Loucy (cell line): ENCODE results near the gene DYRK4.

ENCODE experiments used
- H2AFZ ChIP-seq: fragments of 200-600 bp; sonication (generic); 2 replicates; pipeline ENCODE4 v1.6.0; 2016; ENCODE audit warnings: antibody characterized with exemption, mild to moderate bottlenecking, low read length, moderate library complexity
- H3F3A ChIP-seq: fragments of 200-600 bp; 2 replicates; pipeline ENCODE4 v1.6.0; 2016; ENCODE audit warnings: antibody characterized with exemption, low read depth, mild to moderate bottlenecking
- H3K27me3 ChIP-seq: fragments of 200-600 bp; sonication (generic); 2 replicates; pipeline ENCODE4 v1.6.1; 2014; ENCODE audit warnings: low read length, mild to moderate bottlenecking; ENCODE audit not compliant: insufficient read depth, poor library complexity, severe bottlenecking
- H3K36me3 ChIP-seq: fragments of 200-600 bp; sonication (generic); 2 replicates; pipeline ENCODE4 v1.6.1; 2016; ENCODE audit warnings: low read length; ENCODE audit not compliant: insufficient read depth
- H3K4me1 ChIP-seq: fragments of 200-600 bp; sonication (generic); 2 replicates; pipeline ENCODE4 v1.5.1; 2014; ENCODE audit warnings: low read length, mild to moderate bottlenecking; ENCODE audit not compliant: insufficient read depth, poor library complexity, severe bottlenecking
- H3K4me2 ChIP-seq: fragments of 200-600 bp; sonication (generic); 2 replicates; pipeline ENCODE4 v1.6.0; 2014; ENCODE audit warnings: antibody characterized with exemption, low read length, low read depth, mild to moderate bottlenecking; ENCODE audit not compliant: poor library complexity, severe bottlenecking
- H3K4me3 ChIP-seq: fragments of 200-600 bp; sonication (generic); 2 replicates; pipeline ENCODE4 v1.5.1; 2014; ENCODE audit warnings: low read length, mild to moderate bottlenecking, mixed read lengths; ENCODE audit not compliant: poor library complexity, severe bottlenecking
- H3K79me2 ChIP-seq: fragments of 200-600 bp; sonication (generic); 2 replicates; pipeline ENCODE4 v1.6.1; 2014; ENCODE audit warnings: low read length; ENCODE audit not compliant: insufficient read depth
- H3K9ac ChIP-seq: fragments of 200-600 bp; sonication (generic); 2 replicates; pipeline ENCODE4 v1.6.0; 2014; ENCODE audit warnings: mild to moderate bottlenecking, low read depth, low read length, moderate library complexity; ENCODE audit not compliant: poor library complexity, severe bottlenecking
- H3K9me2 ChIP-seq: fragments of 200-600 bp; sonication (generic); replicated peaks from 2 replicates; pipeline ENCODE4 v1.6.1; 2016; ENCODE audit warnings: low read depth, low read length, mixed read lengths
- H3K9me3 ChIP-seq: fragments of 200-600 bp; sonication (generic); 2 replicates; pipeline ENCODE4 v1.6.1; 2014; ENCODE audit warnings: mild to moderate bottlenecking, antibody characterized with exemption, low read length, low read depth; ENCODE audit not compliant: insufficient read depth
- H4K20me1 ChIP-seq: fragments of 200-600 bp; sonication (generic); 2 replicates; pipeline ENCODE4 v1.6.0; 2014; ENCODE audit warnings: antibody characterized with exemption, low read length, mild to moderate bottlenecking; ENCODE audit not compliant: insufficient read depth, poor library complexity, severe bottlenecking
- EZH2phosphoT487 ChIP-seq: fragments of 200-600 bp; IDR thresholded peaks from 2 replicates; pipeline ENCODE4 v1.6.1; 2018; ENCODE audit warnings: antibody characterized with exemption, mild to moderate bottlenecking, moderate library complexity, borderline replicate concordance
- TF ChIP-seq, protein P1 (sequence below): fragments of 200-600 bp; sonication (generic); conservative IDR thresholded peaks from 2 replicates; pipeline ENCODE4 v1.5.1; 2014; ENCODE audit warnings: mild to moderate bottlenecking, antibody characterized with exemption, low read length

The DYRK4 gene

DNA sequence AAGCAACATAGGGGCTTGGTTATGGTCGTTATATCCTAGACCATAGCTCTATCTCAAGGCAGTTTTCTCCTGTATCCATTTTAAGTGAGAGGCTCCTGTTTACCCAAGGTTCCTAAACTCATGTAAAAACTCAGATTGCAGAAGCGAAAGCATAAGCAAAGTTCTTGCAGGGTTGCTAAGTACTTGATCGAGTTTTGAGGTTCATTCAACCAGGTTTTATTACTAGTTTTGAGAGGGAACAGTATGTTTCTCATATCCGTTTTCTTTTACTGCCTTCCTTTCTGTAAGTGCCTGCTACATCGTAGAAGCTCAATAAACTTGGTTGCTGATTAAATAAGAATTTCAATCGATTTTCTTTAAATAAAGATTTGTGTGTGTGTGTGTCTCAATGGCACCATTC, 81.7 kb downstream of the DYRK4 start:
- no peaks in the 10 kb centered on the region for H3F3A ChIP-seq
- H3K4me3 ChIP-seq, result no peak overlapping the region
- no peaks in the 10 kb centered on the region for H3K9me2 ChIP-seq
- H3K4me2 ChIP-seq, result no peak overlapping the region
- no peaks in the 10 kb centered on the region for H3K27me3 ChIP-seq
- TF ChIP-seq, protein P1, sequence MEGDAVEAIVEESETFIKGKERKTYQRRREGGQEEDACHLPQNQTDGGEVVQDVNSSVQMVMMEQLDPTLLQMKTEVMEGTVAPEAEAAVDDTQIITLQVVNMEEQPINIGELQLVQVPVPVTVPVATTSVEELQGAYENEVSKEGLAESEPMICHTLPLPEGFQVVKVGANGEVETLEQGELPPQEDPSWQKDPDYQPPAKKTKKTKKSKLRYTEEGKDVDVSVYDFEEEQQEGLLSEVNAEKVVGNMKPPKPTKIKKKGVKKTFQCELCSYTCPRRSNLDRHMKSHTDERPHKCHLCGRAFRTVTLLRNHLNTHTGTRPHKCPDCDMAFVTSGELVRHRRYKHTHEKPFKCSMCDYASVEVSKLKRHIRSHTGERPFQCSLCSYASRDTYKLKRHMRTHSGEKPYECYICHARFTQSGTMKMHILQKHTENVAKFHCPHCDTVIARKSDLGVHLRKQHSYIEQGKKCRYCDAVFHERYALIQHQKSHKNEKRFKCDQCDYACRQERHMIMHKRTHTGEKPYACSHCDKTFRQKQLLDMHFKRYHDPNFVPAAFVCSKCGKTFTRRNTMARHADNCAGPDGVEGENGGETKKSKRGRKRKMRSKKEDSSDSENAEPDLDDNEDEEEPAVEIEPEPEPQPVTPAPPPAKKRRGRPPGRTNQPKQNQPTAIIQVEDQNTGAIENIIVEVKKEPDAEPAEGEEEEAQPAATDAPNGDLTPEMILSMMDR, result no peak
- no peak for TF ChIP-seq EZH2phosphoT487
- no peak overlapping the region for H2AFZ ChIP-seq
- no peaks in the 10 kb centered on the region for H3K79me2 ChIP-seq
- H3K4me1 ChIP-seq, result peaks cover 10% of the 10 kb centered on the region
- no peaks in the 10 kb centered on the region for H3K9me3 ChIP-seq
- H3K9ac ChIP-seq, result no peak overlapping the region
- no peaks in the 10 kb centered on the region for H4K20me1 ChIP-seq
- no peaks in the 10 kb centered on the region for H3K36me3 ChIP-seq

DNA sequence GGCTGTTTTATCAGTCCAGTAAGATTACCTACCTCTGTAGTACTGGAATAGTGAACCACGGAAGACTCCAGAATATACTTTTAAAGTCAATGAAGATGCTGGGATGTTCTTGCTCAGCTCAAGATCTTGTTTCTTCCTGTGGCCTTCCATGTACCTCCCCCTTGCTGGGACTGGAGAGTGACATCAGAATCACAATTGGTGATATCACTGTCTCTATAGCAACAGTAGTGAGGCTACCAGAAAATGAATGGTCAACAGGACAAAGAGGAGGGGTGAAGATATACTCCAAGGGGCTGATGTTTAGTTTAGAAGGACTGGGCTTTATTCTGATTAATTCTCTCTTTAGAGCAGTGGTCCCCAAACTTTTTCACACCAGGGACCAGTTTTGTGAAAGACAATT, 83.0 kb downstream of the DYRK4 start:
- Histone ChIP-seq H4K20me1 (peaks cover 1% of the 10 kb centered on the region), H3K27me3 (no peaks in the 10 kb centered on the region), H3K79me2 (peaks cover 11% of the 10 kb centered on the region), H3K36me3 (no peaks in the 10 kb centered on the region), H3K9ac (no peak overlapping the region), H3K9me3 (no peaks in the 10 kb centered on the region), H3F3A (no peaks in the 10 kb centered on the region), H2AFZ (no peak overlapping the region), H3K4me2 (no peak overlapping the region), H3K9me2 (no peaks in the 10 kb centered on the region), H3K4me3 (no peak overlapping the region), H3K4me1 (peaks cover 13% of the 10 kb centered on the region)
- TF ChIP-seq, protein P1, result no peak
- TF ChIP-seq EZH2phosphoT487, result no peak

DNA sequence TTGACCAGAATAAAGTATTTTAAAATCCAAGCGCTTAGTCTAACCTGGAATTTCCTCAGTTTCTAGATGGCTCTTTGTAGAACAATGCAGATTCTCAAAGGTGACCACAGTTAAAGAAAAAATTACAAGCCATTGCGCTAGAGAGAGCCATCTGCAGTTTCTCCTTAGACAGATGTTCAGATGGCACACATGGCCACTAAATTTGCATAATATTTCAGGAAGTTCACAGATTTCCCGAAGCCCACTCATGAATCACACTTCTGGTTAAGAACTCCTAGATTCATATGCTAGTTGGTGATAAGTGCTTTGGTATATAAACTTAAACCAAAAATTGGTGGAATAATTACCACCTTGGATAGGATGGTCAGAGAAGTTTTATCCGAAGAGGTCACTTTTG, 86.1 kb downstream of the DYRK4 start:
- peaks cover 39% of the 10 kb centered on the region for H3K4me1 ChIP-seq
- H4K20me1 ChIP-seq, result peaks cover 18% of the 10 kb centered on the region
- peak overlapping the region; percentile 81 for H3K9ac ChIP-seq
- TF ChIP-seq, protein P1, result no peak
- TF ChIP-seq EZH2phosphoT487, result no peak
- H3K4me3 ChIP-seq, result peak overlapping the region; percentile 93
- no peaks in the 10 kb centered on the region for H3K9me2 ChIP-seq
- H3K36me3 ChIP-seq, result no peaks in the 10 kb centered on the region
- H2AFZ ChIP-seq, result peak overlapping the region; percentile 94
- no peaks in the 10 kb centered on the region for H3K9me3 ChIP-seq
- H3F3A ChIP-seq, result no peaks in the 10 kb centered on the region
- H3K4me2 ChIP-seq, result peak overlapping the region; percentile 82
- no peaks in the 10 kb centered on the region for H3K27me3 ChIP-seq
- peaks cover 39% of the 10 kb centered on the region for H3K79me2 ChIP-seq
